ENCODE data around the gene PDIA2.

DNA sequence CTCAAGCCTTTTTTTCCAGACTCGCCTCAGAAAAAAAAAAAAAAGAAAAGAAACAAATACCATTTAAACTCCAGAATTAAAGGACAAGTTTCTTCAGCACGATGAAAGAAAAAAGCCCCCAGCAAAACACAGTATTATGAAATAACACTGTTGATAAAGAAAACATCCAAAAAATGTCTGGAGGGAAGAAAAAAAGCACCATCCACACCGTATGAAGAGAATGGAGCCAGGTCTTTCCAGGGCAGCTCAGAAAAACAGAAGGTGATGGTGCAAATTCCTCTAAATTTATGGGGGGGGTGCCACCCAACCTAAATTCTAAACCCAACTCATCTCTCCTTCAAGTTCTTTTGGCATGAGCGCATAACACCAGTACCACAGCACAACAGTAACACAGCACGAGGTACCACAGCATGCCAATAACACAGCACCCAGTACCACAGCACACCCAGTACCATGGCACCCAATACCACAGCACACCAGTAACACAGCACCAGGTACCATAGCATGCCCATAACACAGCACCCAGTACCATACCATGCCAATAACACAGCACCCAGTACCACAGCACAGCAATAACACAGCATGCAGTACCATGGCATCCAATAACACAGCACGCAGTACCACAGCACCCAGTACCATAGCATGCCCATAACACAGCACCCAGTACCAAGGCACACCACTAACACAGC is 50.6 kb downstream of the PDIA2 start:
- TF ChIP-seq, protein P1, sequence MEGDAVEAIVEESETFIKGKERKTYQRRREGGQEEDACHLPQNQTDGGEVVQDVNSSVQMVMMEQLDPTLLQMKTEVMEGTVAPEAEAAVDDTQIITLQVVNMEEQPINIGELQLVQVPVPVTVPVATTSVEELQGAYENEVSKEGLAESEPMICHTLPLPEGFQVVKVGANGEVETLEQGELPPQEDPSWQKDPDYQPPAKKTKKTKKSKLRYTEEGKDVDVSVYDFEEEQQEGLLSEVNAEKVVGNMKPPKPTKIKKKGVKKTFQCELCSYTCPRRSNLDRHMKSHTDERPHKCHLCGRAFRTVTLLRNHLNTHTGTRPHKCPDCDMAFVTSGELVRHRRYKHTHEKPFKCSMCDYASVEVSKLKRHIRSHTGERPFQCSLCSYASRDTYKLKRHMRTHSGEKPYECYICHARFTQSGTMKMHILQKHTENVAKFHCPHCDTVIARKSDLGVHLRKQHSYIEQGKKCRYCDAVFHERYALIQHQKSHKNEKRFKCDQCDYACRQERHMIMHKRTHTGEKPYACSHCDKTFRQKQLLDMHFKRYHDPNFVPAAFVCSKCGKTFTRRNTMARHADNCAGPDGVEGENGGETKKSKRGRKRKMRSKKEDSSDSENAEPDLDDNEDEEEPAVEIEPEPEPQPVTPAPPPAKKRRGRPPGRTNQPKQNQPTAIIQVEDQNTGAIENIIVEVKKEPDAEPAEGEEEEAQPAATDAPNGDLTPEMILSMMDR (IDR thresholded peaks at IDR 0.05), result no peak
- TF ChIP-seq ZFX (IDR thresholded peaks at IDR 0.05; ENCODE audit: borderline replicate concordance), result no peak

Measured in 22Rv1 (cell line).